Amygdala (tissue), 56 donors: ENCODE measurements around the gene ST6GALNAC6.

ENCODE experiments used
- DNase-seq, 56 donors: peaks; one replicate each; lab custom pipeline; 2025; lab: John Stamatoyannopoulos, UW

ST6GALNAC6 gene

GRCh38 chr9:127863191-127863621 is 36.2 kb downstream of the ST6GALNAC6 start:
- no peak for DNase-seq

- DNase-seq, result peak in 29 of 56 donors; percentile 17 to 65 (median 34)
These were observed 37.1 kb downstream of the ST6GALNAC6 start for GRCh38 chr9:127862075-127863011.

GRCh38 chr9:127860779-127861178 is 38.6 kb downstream of the ST6GALNAC6 start:
- no peak for DNase-seq

GRCh38 chr9:127860260-127860659 is 39.1 kb downstream of the ST6GALNAC6 start:
- no peak for DNase-seq

- DNase-seq, result no peak
These were observed 41.3 kb downstream of the ST6GALNAC6 start for GRCh38 chr9:127858041-127858512.

GRCh38 chr9:127857278-127857677 is 42.1 kb downstream of the ST6GALNAC6 start:
- no peak for DNase-seq

- no peak for DNase-seq
These were observed 42.7 kb downstream of the ST6GALNAC6 start for GRCh38 chr9:127856729-127857116.

- no peak for DNase-seq
These were observed 43.2 kb downstream of the ST6GALNAC6 start for GRCh38 chr9:127856094-127856728.

- no peak for DNase-seq
These were observed 43.9 kb downstream of the ST6GALNAC6 start for GRCh38 chr9:127855522-127855921.

GRCh38 chr9:127854960-127855359 is 44.4 kb downstream of the ST6GALNAC6 start:
- no peak for DNase-seq

- peak in 8 of 56 donors; percentile 9 to 48 (median 15) for DNase-seq
These were observed 45.1 kb downstream of the ST6GALNAC6 start, which contains the start of gene ENG for GRCh38 chr9:127854184-127854806. TSS of gene ENG (minus strand) at chr9:127854658. CDS start at chr9:127854355, 303 bp downstream.

GRCh38 chr9:127853312-127854183 is 45.9 kb downstream of the ST6GALNAC6 start:
- no peak for DNase-seq

GRCh38 chr9:127852829-127853228 is 46.6 kb downstream of the ST6GALNAC6 start:
- no peak for DNase-seq

GRCh38 chr9:127850286-127850830 is 49.0 kb downstream of the ST6GALNAC6 start:
- no peak for DNase-seq

GRCh38 chr9:127848756-127849504 is 50.5 kb downstream of the ST6GALNAC6 start:
- DNase-seq, result no peak

- DNase-seq, result no peak
These were observed 51.3 kb downstream of the ST6GALNAC6 start for GRCh38 chr9:127847833-127848755.

GRCh38 chr9:127847178-127847510 is 52.3 kb downstream of the ST6GALNAC6 start:
- no peak for DNase-seq
